ENCODE results near the gene EIF3J. TPM values are rescaled to one million over a fixed set of nuclear protein-coding genes. Genes with fewer than 3 reads are reported as not detected.

Gene EIF3J
- total RNA-seq, 4 donors from 2014 or later = 49.3 to 115 (median 54.5) TPM

- TF ChIP-seq, protein P1, sequence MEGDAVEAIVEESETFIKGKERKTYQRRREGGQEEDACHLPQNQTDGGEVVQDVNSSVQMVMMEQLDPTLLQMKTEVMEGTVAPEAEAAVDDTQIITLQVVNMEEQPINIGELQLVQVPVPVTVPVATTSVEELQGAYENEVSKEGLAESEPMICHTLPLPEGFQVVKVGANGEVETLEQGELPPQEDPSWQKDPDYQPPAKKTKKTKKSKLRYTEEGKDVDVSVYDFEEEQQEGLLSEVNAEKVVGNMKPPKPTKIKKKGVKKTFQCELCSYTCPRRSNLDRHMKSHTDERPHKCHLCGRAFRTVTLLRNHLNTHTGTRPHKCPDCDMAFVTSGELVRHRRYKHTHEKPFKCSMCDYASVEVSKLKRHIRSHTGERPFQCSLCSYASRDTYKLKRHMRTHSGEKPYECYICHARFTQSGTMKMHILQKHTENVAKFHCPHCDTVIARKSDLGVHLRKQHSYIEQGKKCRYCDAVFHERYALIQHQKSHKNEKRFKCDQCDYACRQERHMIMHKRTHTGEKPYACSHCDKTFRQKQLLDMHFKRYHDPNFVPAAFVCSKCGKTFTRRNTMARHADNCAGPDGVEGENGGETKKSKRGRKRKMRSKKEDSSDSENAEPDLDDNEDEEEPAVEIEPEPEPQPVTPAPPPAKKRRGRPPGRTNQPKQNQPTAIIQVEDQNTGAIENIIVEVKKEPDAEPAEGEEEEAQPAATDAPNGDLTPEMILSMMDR (IDR thresholded peaks at IDR 0.05; ENCODE audit: low read depth) = no peak
Measured at GRCh38 chr15:44568338-44568737, 31.4 kb downstream of the EIF3J start.

DNA sequence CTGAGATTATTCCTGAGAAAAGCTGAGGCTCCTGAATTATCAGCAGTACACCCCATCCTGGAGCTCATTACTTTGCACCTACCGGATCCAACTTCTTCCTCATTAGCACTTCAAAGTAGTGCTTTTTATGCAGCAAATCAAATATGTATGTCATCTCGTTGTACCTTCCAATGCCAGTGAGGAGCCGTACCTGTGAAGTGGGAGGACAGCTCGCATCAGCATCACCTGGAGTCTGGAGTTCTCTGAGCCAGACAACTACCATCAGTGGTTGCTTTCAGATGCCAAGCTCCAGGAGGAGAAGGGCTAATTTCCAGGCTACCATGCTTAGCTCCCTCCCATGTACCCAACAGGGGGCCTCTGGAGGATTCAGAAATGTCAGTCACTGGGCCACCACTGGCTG is 32.4 kb downstream of the EIF3J start:
- TF ChIP-seq, protein P1 (IDR thresholded peaks at IDR 0.05; ENCODE audit: low read depth) = no peak

DNA sequence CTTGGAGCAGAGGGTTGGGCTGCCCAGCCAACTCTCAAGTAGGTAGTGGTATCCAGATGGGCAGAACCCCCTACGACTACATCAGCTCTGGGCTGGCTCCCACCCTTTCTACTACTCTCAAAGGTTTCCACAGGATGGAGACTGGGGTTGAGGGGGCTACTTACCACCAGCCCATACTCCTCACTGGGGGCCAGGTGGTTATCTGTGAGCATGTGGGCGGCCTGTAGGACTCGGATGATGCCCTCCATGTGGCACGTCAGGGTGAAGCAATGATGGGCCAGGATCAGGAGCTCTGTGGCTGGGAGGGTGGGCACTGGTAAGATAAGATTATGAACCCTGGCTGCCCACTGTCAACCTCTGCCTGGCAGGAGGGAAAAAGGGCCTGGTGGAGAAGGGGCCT is 33.4 kb downstream of the EIF3J start:
- TF ChIP-seq, protein P1 (IDR thresholded peaks at IDR 0.05; ENCODE audit: low read depth) = no peak

DNA sequence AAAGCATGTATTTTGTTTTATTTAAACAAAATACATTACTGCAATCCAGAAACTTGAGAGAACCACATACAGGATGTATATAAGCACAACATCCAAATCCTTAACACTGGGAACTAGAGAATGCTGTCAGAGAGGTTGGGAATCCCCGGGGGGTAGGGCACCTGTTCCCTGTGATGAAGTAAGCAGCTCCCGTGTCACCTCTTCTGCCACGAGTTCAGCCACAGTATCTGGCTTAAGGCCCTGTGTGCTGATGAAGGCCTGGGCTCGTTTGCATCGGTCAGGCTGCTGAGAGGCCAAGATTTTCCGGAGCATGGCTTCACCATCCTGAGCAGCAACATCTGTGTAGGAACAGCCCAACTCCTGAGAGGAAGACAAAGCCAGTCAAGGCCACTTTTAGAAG is 36.4 kb downstream of the EIF3J start:
- TF ChIP-seq, protein P1 (IDR thresholded peaks at IDR 0.05; ENCODE audit: low read depth) = no peak

DNA sequence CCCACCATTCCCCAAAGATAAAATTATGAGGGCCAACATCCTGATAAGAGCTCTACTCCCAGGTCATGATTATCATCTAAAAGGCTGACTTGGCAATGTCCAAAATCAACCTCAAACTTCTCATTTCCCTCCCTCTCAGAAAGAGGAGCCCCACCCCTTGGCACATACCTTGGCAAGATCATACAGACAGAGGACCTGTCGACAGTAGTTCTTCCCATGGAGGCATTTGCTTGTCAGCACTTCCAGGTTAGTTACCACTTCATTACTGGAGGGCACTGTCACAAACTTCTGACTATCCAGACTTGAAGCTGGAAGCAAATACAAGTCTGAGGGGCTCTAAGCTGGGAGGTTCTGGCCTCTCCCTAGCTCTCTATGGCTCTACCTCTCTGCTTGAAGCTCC is 37.8 kb downstream of the EIF3J start:
- TF ChIP-seq, protein P1 (IDR thresholded peaks at IDR 0.05; ENCODE audit: low read depth) = no peak

DNA sequence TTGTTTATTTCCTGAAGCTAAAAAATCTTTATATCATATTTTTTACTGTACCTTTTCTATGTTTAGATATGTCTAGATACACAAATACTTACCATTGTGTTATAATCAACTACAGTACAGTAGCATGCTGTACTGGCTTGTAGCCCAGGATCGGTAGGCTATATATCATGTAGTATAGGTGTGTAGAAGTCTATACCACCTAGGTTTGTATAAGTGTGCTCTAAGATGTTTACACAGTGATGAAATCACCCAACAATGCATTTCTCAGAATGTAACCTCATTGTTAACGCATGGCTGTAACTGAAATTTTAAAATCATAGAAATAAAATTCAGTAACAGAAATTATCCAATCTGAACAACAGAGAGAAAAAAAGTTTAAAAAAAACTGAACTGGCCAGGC is 43.2 kb downstream of the EIF3J start:
- TF ChIP-seq, protein P1 (IDR thresholded peaks at IDR 0.05; ENCODE audit: low read depth) = no peak

DNA sequence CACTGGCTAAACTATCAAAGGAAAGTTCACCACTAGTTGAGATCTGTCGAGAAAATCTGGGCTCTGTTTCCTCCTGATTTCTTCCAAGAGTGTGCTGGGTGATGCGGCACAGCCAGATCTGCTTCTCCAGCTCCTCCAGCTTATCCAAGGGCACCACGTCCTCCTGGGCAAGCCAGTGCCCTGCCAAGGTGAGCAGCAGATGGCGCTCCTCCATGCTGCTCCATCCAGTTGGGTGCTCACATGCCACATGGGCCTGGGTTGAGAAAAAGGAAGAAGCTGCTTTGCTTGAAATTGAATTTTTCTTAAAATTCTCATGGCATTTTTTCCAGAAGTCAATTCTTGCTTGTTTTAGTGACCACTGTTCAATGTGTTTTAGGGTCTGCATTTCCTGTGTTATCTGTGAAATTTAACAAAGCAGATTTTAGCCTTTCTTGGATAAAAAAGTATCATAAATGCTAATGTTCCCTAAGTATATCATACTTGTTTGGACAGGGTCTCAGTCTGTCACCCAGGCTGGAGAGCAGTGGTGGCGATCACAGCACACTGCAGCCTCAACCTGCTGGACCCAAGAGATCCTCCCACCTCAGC is 47.3 kb downstream of the EIF3J start:
- TF ChIP-seq, protein P1 (IDR thresholded peaks at IDR 0.05; ENCODE audit: low read depth) = no peak

Data from subcutaneous adipose tissue (tissue), 4 donors.